Fibroblast of mammary gland (primary cell): ENCODE results near the gene SNX8.

Experiments
- DNase-seq: peaks from one replicate; pipeline ENCODE4 v3.0.0-alpha.2; 2010; ENCODE audit warnings: low read depth
- H3K4me3 ChIP-seq: 2 replicates; pipeline ENCODE4 v1.5.1; 2011; ENCODE audit warnings: low read depth, mild to moderate bottlenecking, low read length, moderate library complexity; ENCODE audit not compliant: control insufficient read depth
- TF ChIP-seq, protein P1 (sequence below): conservative IDR thresholded peaks from 2 replicates; pipeline ENCODE4 v1.5.1; 2011; ENCODE audit warnings: low read depth, low read length, inconsistent platforms; ENCODE audit not compliant: control insufficient read depth, insufficient read depth

The SNX8 gene

DNA sequence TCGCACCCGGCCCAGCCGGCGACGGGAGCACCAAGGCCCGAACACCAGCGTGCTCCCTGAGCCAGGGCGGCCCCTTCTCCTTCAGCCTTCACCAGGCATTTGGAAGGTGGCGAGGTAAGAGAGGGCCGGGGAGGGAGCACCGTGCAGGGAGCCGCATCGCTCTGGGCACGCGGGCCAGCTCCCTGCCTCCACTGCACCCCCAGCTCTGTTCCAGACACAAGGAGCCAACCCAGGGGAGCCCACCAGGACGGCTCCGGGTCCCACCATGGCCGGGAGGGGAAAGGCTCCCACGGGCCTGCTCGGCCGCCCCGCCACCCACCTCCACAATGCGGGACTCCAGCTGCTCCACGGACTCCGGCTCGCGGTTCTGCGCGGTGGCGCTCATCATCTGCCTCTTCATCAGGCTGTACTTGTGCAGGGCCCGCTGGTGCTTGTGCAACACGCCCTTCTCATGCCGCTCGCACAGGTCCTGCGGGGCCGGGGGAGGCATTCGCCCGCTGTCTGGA is 57.1 kb downstream of the SNX8 start:
- no peak for DNase-seq
- H3K4me3 ChIP-seq: no peak overlapping the region
- TF ChIP-seq, protein P1, sequence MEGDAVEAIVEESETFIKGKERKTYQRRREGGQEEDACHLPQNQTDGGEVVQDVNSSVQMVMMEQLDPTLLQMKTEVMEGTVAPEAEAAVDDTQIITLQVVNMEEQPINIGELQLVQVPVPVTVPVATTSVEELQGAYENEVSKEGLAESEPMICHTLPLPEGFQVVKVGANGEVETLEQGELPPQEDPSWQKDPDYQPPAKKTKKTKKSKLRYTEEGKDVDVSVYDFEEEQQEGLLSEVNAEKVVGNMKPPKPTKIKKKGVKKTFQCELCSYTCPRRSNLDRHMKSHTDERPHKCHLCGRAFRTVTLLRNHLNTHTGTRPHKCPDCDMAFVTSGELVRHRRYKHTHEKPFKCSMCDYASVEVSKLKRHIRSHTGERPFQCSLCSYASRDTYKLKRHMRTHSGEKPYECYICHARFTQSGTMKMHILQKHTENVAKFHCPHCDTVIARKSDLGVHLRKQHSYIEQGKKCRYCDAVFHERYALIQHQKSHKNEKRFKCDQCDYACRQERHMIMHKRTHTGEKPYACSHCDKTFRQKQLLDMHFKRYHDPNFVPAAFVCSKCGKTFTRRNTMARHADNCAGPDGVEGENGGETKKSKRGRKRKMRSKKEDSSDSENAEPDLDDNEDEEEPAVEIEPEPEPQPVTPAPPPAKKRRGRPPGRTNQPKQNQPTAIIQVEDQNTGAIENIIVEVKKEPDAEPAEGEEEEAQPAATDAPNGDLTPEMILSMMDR: no peak

DNA sequence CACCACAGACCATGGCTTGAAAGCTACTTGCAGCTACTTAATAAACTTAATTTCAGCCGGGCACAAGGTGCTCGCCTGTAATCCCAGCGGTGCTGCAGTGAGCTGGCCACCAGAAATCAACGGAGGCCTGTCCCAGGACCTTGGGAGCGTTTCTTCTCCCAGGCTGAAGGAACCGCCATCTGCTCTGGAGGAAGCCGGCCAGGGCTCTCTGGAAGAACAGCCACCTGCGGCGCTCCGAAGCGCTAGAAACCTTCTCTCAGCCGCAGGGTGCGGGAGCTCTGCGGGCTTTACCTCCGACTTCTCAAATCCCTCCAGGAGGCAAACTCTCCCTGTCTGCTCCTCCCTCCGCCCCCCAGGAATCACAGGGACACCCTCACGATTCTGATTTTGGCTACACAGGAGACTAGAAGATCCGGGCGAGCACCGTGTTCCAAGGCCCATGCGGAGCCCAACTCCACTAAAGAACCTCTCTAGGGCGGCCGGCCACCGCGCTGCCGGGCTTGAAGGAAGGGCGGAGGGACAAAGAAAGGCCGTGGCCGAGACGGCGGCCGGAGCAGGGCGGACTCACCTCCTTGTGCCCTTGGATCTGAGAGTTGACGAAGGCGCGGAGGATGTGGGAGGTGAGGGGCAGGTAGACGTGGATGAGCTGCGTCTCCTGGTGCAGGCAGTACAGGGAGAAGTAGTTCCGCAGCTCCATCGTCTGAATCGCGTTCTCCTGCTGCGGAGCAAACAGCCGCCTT is 57.8 kb downstream of the SNX8 start:
- TF ChIP-seq, protein P1: no peak
- H3K4me3 ChIP-seq: no peak overlapping the region
- DNase-seq: no peak

- TF ChIP-seq, protein P1: no peak
- H3K4me3 ChIP-seq: no peak overlapping the region
- DNase-seq: no peak
Measured at GRCh38 chr7:2255145-2256139, 58.8 kb downstream of the SNX8 start.

GRCh38 chr7:2254429-2255144 is 59.7 kb downstream of the SNX8 start:
- DNase-seq: no peak
- H3K4me3 ChIP-seq: no peak overlapping the region
- TF ChIP-seq, protein P1: no peak

DNA sequence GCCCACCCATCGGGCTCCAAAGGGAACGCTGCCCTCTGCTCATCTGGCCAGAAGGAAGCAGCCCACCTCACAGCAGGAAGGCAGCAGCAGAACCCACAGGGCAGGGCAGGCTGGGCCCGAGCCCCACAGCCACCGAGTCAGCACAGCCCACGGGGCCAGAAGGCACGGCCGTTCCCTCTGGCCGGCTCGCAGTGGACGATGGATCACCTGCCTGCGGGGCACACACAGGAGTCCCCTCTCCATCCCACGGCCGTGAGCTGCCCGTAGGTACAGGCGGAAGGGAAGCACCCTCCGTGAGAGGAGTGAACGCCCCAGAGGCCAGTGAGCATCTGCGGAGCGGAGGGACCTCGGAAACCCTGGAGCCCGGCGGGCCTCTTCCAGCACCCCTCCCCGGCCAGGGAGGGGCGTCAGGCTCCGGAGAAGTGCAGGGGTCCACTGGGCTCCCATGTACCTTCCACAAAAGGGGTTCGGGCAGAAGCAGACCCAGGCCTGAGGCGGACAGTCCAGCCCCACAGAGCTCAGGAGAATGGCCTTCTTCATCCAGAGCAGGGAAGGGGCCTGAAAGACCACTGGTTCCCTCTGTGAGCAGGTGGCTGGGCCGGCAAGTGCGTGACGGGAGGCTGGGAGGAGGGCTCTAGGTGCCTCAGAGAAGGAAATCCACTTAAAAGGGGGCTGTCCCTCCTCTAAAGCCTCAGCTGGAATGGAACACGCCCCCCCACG is 60.6 kb downstream of the SNX8 start:
- H3K4me3 ChIP-seq: no peak overlapping the region
- TF ChIP-seq, protein P1: no peak
- DNase-seq: no peak

- no peak for DNase-seq
- TF ChIP-seq, protein P1: no peak
Measured at GRCh38 chr7:2253021-2253420, 61.2 kb downstream of the SNX8 start.

More at GRCh38 chr7:2253021-2253420, 61.2 kb downstream of the SNX8 start:
- H3K4me3 ChIP-seq: no peak overlapping the region
